Measurements from ENCODE around the gene EGR4. TPM values are rescaled to one million over a fixed set of nuclear protein-coding genes. Genes with fewer than 3 reads are reported as not detected.
A peak's percentile ranks its signal among the peaks of the same experiment; 100 is the strongest.

The EGR4 gene
- total and polyA plus RNA-seq, 2 experiments from 2014 or later = 0.23 TPM; not detected in 1

GRCh38 chr2:73269686-73270465, 23.5 kb downstream of the EGR4 start:
- Histone ChIP-seq H3K4me3 (peak overlapping the region; percentile 69), H4K20me1 (replicated peaks; ENCODE audit: insufficient read depth) (peaks cover 9% of the 10 kb centered on the region; the same call in 1 of the 2 replicates), H2AFZ (no peak overlapping the region), H3K4me1 (ENCODE audit: insufficient read depth) (peaks cover 11% of the 10 kb centered on the region), H3K9me2 (ENCODE audit: insufficient read depth) (no peaks in the 10 kb centered on the region), H3K27me3 (ENCODE audit: insufficient read depth) (peaks cover 29% of the 10 kb centered on the region), H3K79me2 (replicated peaks; ENCODE audit: insufficient read depth) (0 out of 2 replicates have a peak, but pooled peaks cover 5% of the 10 kb centered on the region), H3K27ac (ENCODE audit: low read depth) (no peak overlapping the region), H3K4me2 (peak overlapping the region; percentile 85), H3F3A (replicated peaks; ENCODE audit: low read depth) (peaks cover 8% of the 10 kb centered on the region; the same call in 1 of the 2 replicates), H3K36me3 (ENCODE audit: insufficient read depth) (no peaks in the 10 kb centered on the region)
- TF ChIP-seq JUNB (IDR thresholded peaks at IDR 0.05; ENCODE audit: unreplicated experiment) (no peak), STAT1 (IDR thresholded peaks at IDR 0.05; ENCODE audit: unreplicated experiment) (no peak), ETS1 (IDR thresholded peaks at IDR 0.05) (no peak), EZH2phosphoT487 (IDR thresholded peaks at IDR 0.05; ENCODE audit: unreplicated experiment) (no peak), EZH2 (IDR thresholded peaks at IDR 0.05; ENCODE audit: low read depth, unreplicated experiment) (no peak), CREB1 (CRISPR knock-in tag; IDR thresholded peaks at IDR 0.05; ENCODE audit: low read depth) (no peak), ZNF462 (CRISPR knock-in tag; IDR thresholded peaks at IDR 0.05) (no peak), CTCF (conservative IDR thresholded peaks at IDR 0.05; ENCODE audit: low read depth in 2 of 2) (no peak), POLR2AphosphoS5 (IDR thresholded peaks at IDR 0.05; ENCODE audit: low read depth) (no peak), ZNF114 (CRISPR knock-in tag; IDR thresholded peaks at IDR 0.05) (no peak), NANOG (IDR thresholded peaks at IDR 0.05; ENCODE audit: borderline replicate concordance) (no peak), REST (IDR thresholded peaks at IDR 0.05; ENCODE audit: unreplicated experiment) (no peak), ZNF331 (CRISPR knock-in tag; IDR thresholded peaks at IDR 0.05; ENCODE audit: low read depth) (no peak)
- ATAC-seq = peak; percentile 9
- no peaks in the 10 kb centered on the region; the same call in 1 of the 3 replicates for H3K9me3 Mint-ChIP-seq
- peaks cover 11% of the 10 kb centered on the region; the same call in 2 of the 3 replicates for H3K36me3 Mint-ChIP-seq (ENCODE audit: low read depth)
- peaks cover 25% of the 10 kb centered on the region for H3K27me3 Mint-ChIP-seq (ENCODE audit: insufficient read depth, low read depth, poor library complexity)
- peaks cover 14% of the 10 kb centered on the region for H3K4me1 Mint-ChIP-seq
- H3K27ac Mint-ChIP-seq = no peak overlapping the region
- H3K4me3 Mint-ChIP-seq = peak overlapping the region; percentile 65
- DNase-seq (ENCODE audit: low spot score) = no peak

Data from GM23338 (cell line).